Ishikawa (cell line): ENCODE results near the gene OLR1.

Experiments
- FOXM1 ChIP-seq: IDR thresholded peaks from 2 replicates; pipeline ENCODE4 v1.6.1; 2012; ENCODE audit warnings: low read depth, borderline replicate concordance
- NFIC ChIP-seq: IDR thresholded peaks from 2 replicates; pipeline ENCODE4 v1.6.1; 2012
- RAD21 ChIP-seq: IDR thresholded peaks from 2 replicates; pipeline ENCODE4 v1.6.1; 2012; ENCODE audit warnings: low read depth

DNA sequence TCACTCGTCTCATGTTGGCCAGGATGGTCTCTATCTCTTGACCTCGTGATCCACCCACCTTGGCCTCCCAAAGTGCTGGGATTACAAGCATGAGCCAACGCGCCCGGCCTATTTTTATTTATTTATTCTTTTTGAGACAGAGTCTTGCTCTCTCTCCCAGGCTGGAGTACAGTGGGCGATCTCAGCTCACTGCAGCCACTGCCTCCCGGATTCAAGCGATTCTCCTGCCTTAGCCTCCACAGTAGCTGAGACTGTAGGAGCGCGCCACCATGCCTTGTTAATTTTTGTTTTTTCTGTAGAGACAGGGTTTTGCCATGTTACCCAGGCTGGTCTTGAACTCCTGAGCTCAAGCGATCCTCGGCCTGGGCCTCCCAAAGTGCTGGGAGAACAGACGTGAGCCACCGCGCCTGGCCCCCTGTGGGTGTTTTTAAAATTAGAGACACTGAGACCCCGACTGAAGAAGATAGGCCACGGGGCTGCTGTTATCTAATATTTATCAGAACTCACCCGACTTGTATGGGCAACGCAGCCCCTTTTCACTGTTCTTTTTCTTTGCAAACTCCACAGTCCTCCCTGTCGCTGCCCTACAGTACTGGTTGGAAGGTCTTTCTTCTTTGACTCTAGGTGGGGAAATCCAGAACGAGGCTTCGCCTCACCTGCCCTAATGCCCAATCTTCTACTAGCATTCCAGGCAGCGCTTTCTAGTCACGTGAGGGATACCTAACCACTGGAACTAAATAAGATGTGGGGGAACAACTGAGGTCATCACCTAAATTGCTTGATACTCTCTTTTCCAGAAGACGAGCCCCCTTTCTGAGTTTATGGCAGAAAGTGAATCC lies 39.4 kb upstream of the OLR1 start:
- TF ChIP-seq NFIC: no peak
- no peak for TF ChIP-seq FOXM1
- TF ChIP-seq RAD21: no peak
